PC-9 (cell line): ENCODE data around the gene CDK17. TPM values are rescaled to one million over a fixed set of nuclear protein-coding genes. Genes with fewer than 3 reads are reported as not detected.

Experiments used
- BruUV-seq: library from RNA; stranded (reverse); fragments of 400-500 nt; replicated peaks from 2 replicates; lab custom pipeline; 2021; lab: Mats Ljungman, UMichigan
- CTCF ChIA-PET: fragments of 300-600 bp; sonication (Branson Sonifier 250); formaldehyde crosslinking; loops from one replicate; lab custom pipeline; 2022; ENCODE audit warnings: antibody characterized with exemption; lab: Charles Lee
- POLR2A ChIA-PET: fragments of 300-600 bp; sonication (Branson Sonifier 250); formaldehyde crosslinking; loops from one replicate; lab custom pipeline; 2022; ENCODE audit warnings: antibody characterized with exemption; ENCODE audit not compliant: unreplicated experiment; lab: Charles Lee
- DNase-seq, 2 experiments: peaks; one replicate each; pipeline versions ENCODE4 v3.0.0 to v3.0.0-alpha.2; 2015 to 2022; ENCODE audit warnings: mixed read lengths in 1 of 2
- H2AFZ ChIP-seq: fragments of 200-600 bp; sonication (generic); 2 replicates; pipeline ENCODE4 v1.8.1; 2017; ENCODE audit warnings: antibody characterized with exemption
- H3F3A ChIP-seq: fragments of 200-600 bp; sonication (generic); 2 replicates; pipeline ENCODE4 v1.8.1; 2017; ENCODE audit warnings: antibody characterized with exemption, mild to moderate bottlenecking, low read depth; ENCODE audit not compliant: insufficient read depth
- H3K27ac ChIP-seq: fragments of 200-600 bp; sonication (generic); 2 replicates; pipeline ENCODE4 v1.6.1; 2016; ENCODE audit warnings: mixed run types
- H3K27me3 ChIP-seq: fragments of 200-600 bp; sonication (generic); 2 replicates; pipeline ENCODE4 v1.6.1; 2016; ENCODE audit warnings: low read depth, mixed run types; ENCODE audit not compliant: insufficient read depth
- H3K36me3 ChIP-seq: fragments of 200-600 bp; sonication (generic); 2 replicates; pipeline ENCODE4 v1.6.1; 2016; ENCODE audit warnings: low read depth, mixed run types
- H3K4me1 ChIP-seq: fragments of 200-600 bp; sonication (generic); replicated peaks from 2 replicates; pipeline ENCODE4 v1.6.1; 2016; ENCODE audit warnings: mixed run types; ENCODE audit not compliant: insufficient read depth
- H3K4me2 ChIP-seq: fragments of 200-600 bp; sonication (generic); 2 replicates; pipeline ENCODE4 v1.6.1; 2017; ENCODE audit warnings: mixed run types
- H3K4me3 ChIP-seq: fragments of 200-600 bp; sonication (generic); 2 replicates; pipeline ENCODE4 v1.6.1; 2016; ENCODE audit warnings: mixed run types
- H3K79me2 ChIP-seq: fragments of 200-600 bp; sonication (generic); 2 replicates; pipeline ENCODE4 v1.6.1; 2017; ENCODE audit warnings: low read depth, mixed run types
- H3K9me2 ChIP-seq: fragments of 200-600 bp; sonication (generic); 2 replicates; pipeline ENCODE4 v1.8.1; 2017; ENCODE audit warnings: mild to moderate bottlenecking; ENCODE audit not compliant: insufficient read depth
- H3K9me3 ChIP-seq: fragments of 200-600 bp; sonication (generic); 2 replicates; pipeline ENCODE4 v1.8.1; 2016; ENCODE audit warnings: low read depth; ENCODE audit not compliant: insufficient read depth
- H4K20me1 ChIP-seq: fragments of 200-600 bp; sonication (generic); 2 replicates; pipeline ENCODE4 v1.8.1; 2017; ENCODE audit not compliant: insufficient read depth
- CTCF ChIP-seq: fragments of 200-600 bp; sonication (generic); conservative IDR thresholded peaks from 2 replicates; pipeline ENCODE4 v1.6.1; 2017; ENCODE audit warnings: mixed run types, antibody characterized with exemption, mild to moderate bottlenecking, moderate library complexity
- EZH2 ChIP-seq: fragments of 200-600 bp; sonication (generic); IDR thresholded peaks from 2 replicates; pipeline ENCODE4 v1.8.0; 2017; ENCODE audit warnings: antibody characterized with exemption, low read depth
- intact Hi-C: fragments of 100-400 bp; cut with micrococcal nuclease; formaldehyde crosslinking; loops from one replicate; pipeline ENCODE4 v1.10.0; 2022; ENCODE audit not compliant: unreplicated experiment
- total RNA-seq: library from RNA; stranded (reverse); gene quantifications from 2 replicates; pipeline ENCODE4 v1.2.3, GENCODE V29; 2021

Gene CDK17
- total RNA-seq, 1 experiment from 2014 or later = 29.0 TPM

GRCh38 chr12:96431067-96431466, 30.8 kb upstream of the CDK17 start:
- no peaks in the 10 kb centered on the region for H3K36me3 ChIP-seq
- no peaks in the 10 kb centered on the region for H3K79me2 ChIP-seq
- H3K27ac ChIP-seq = no peak overlapping the region
- ChIA-PET POLR2A (no interaction called here), CTCF (no interaction called here)
- peaks cover 17% of the 10 kb centered on the region for H3K4me1 ChIP-seq
- intact Hi-C loops = no loop called here
- BruUV-seq = no TSS peak
- no peaks in the 10 kb centered on the region for H3K27me3 ChIP-seq
- TF ChIP-seq CTCF = no peak
- no peak for TF ChIP-seq EZH2
- H3K9me3 ChIP-seq = no peaks in the 10 kb centered on the region
- H2AFZ ChIP-seq = no peak overlapping the region
- no peak for DNase-seq
- no peak overlapping the region for H3K4me3 ChIP-seq
- no peak overlapping the region for H3K4me2 ChIP-seq
- H3F3A ChIP-seq = peaks cover 16% of the 10 kb centered on the region
- no peaks in the 10 kb centered on the region for H3K9me2 ChIP-seq
- no peaks in the 10 kb centered on the region for H4K20me1 ChIP-seq

GRCh38 chr12:96427269-96427729, 27.1 kb upstream of the CDK17 start:
- no TSS peak for BruUV-seq
- Histone ChIP-seq H3K27me3 (no peaks in the 10 kb centered on the region), H3K36me3 (no peaks in the 10 kb centered on the region), H3K27ac (peak overlapping the region; percentile 78), H3K4me1 (peaks cover 29% of the 10 kb centered on the region), H3F3A (peaks cover 23% of the 10 kb centered on the region), H3K4me3 (peak overlapping the region; percentile 16; the same call in 1 of the 2 replicates), H3K9me3 (no peaks in the 10 kb centered on the region; the same call in 1 of the 2 replicates), H2AFZ (no peak overlapping the region), H4K20me1 (no peaks in the 10 kb centered on the region), H3K79me2 (no peaks in the 10 kb centered on the region), H3K4me2 (peak overlapping the region; percentile 59), H3K9me2 (no peaks in the 10 kb centered on the region)
- TF ChIP-seq EZH2 (no peak), CTCF (no peak)
- peak; percentile 54 to 88 for DNase-seq
- ChIA-PET POLR2A (interaction anchor here (0.6 kb wide), 1 partner anchor 9 kb away, joined by 5 read pairs; no protein-coding TSS in a partner anchor), CTCF (interaction anchor here (0.7 to 1.3 kb wide), 3 partner anchors 28 to 30 kb away, joined by 3 to 6 read pairs (median 5); no protein-coding TSS in a partner anchor)
- intact Hi-C loops = no loop called here

- ChIA-PET POLR2A (no interaction called here), CTCF (interaction anchor here (0.6 kb wide), 1 partner anchor 15 kb away, joined by 4 read pairs; no protein-coding TSS in a partner anchor)
- H3K9me3 ChIP-seq = no peaks in the 10 kb centered on the region; the same call in 1 of the 2 replicates
- H3K4me2 ChIP-seq = peak overlapping the region; percentile 22; the same call in 1 of the 2 replicates
- no peak overlapping the region for H3K4me3 ChIP-seq
- H3K9me2 ChIP-seq = no peaks in the 10 kb centered on the region
- DNase-seq = no peak
- H3F3A ChIP-seq = peaks cover 23% of the 10 kb centered on the region
- no peaks in the 10 kb centered on the region for H3K27me3 ChIP-seq
- H3K36me3 ChIP-seq = no peaks in the 10 kb centered on the region
- TF ChIP-seq EZH2 = no peak
- TF ChIP-seq CTCF = no peak
- no peak overlapping the region for H2AFZ ChIP-seq
- no peaks in the 10 kb centered on the region for H4K20me1 ChIP-seq
- intact Hi-C loops = no loop called here
- no peaks in the 10 kb centered on the region for H3K79me2 ChIP-seq
- H3K27ac ChIP-seq = no peak overlapping the region
- H3K4me1 ChIP-seq = peaks cover 29% of the 10 kb centered on the region
- no TSS peak for BruUV-seq
Measured at GRCh38 chr12:96425951-96426350, 25.7 kb upstream of the CDK17 start.
